HL-60 (cell line): ENCODE data around the gene USH1C.

Experiments used
- GABPA ChIP-seq: IDR thresholded peaks from 2 replicates; pipeline ENCODE4 v1.6.1; 2012; ENCODE audit warnings: low read depth
- POLR2AphosphoS5 ChIP-seq: IDR thresholded peaks from 2 replicates; pipeline ENCODE4 v1.6.1; 2012; ENCODE audit warnings: low read depth
- TF ChIP-seq, protein P1 (sequence below): IDR thresholded peaks from one replicate; pipeline ENCODE4 v1.5.1; 2011; ENCODE audit warnings: low read length, control low read depth, inconsistent platforms; ENCODE audit not compliant: insufficient read depth
- TF ChIP-seq, protein P2 (sequence below): IDR thresholded peaks from 2 replicates; pipeline ENCODE4 v1.6.1; 2012; ENCODE audit warnings: low read depth; ENCODE audit not compliant: insufficient replicate concordance

DNA sequence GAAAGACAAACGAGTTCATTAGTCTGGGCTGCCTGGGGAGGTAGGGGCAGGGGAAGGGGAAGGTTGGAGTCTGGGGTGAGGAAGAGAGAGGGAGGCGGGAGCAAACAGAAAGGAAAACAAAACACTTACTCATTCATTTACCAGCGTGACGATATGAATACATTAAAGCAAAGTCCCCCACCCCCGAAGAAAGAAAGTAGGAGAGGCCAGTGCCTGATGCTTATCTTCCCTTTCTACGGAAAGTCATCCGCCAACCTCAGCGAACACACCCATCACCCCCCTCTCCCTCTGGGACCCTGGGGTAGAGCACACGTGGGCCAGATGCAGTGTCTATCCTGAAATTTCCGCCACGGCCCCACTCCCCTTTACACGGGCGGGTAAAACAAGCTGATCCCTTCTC lies 81.3 kb downstream of the USH1C start:
- no peak for TF ChIP-seq POLR2AphosphoS5
- TF ChIP-seq, protein P1, sequence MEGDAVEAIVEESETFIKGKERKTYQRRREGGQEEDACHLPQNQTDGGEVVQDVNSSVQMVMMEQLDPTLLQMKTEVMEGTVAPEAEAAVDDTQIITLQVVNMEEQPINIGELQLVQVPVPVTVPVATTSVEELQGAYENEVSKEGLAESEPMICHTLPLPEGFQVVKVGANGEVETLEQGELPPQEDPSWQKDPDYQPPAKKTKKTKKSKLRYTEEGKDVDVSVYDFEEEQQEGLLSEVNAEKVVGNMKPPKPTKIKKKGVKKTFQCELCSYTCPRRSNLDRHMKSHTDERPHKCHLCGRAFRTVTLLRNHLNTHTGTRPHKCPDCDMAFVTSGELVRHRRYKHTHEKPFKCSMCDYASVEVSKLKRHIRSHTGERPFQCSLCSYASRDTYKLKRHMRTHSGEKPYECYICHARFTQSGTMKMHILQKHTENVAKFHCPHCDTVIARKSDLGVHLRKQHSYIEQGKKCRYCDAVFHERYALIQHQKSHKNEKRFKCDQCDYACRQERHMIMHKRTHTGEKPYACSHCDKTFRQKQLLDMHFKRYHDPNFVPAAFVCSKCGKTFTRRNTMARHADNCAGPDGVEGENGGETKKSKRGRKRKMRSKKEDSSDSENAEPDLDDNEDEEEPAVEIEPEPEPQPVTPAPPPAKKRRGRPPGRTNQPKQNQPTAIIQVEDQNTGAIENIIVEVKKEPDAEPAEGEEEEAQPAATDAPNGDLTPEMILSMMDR: no peak
- no peak for TF ChIP-seq GABPA
- TF ChIP-seq, protein P2, sequence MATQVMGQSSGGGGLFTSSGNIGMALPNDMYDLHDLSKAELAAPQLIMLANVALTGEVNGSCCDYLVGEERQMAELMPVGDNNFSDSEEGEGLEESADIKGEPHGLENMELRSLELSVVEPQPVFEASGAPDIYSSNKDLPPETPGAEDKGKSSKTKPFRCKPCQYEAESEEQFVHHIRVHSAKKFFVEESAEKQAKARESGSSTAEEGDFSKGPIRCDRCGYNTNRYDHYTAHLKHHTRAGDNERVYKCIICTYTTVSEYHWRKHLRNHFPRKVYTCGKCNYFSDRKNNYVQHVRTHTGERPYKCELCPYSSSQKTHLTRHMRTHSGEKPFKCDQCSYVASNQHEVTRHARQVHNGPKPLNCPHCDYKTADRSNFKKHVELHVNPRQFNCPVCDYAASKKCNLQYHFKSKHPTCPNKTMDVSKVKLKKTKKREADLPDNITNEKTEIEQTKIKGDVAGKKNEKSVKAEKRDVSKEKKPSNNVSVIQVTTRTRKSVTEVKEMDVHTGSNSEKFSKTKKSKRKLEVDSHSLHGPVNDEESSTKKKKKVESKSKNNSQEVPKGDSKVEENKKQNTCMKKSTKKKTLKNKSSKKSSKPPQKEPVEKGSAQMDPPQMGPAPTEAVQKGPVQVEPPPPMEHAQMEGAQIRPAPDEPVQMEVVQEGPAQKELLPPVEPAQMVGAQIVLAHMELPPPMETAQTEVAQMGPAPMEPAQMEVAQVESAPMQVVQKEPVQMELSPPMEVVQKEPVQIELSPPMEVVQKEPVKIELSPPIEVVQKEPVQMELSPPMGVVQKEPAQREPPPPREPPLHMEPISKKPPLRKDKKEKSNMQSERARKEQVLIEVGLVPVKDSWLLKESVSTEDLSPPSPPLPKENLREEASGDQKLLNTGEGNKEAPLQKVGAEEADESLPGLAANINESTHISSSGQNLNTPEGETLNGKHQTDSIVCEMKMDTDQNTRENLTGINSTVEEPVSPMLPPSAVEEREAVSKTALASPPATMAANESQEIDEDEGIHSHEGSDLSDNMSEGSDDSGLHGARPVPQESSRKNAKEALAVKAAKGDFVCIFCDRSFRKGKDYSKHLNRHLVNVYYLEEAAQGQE: no peak
